Fibroblast of the aortic adventitia (primary cell): Measurements from ENCODE around the gene EEFSEC. TPM values are rescaled to one million over a fixed set of nuclear protein-coding genes. Genes with fewer than 3 reads are reported as not detected.
A peak's percentile ranks its signal among the peaks of the same experiment; 100 is the strongest.

Experiments
- DNase-seq: peaks from one replicate; pipeline ENCODE4 v3.0.0-alpha.2; 2010; ENCODE audit warnings: low read depth
- H3K4me3 ChIP-seq: 2 replicates; pipeline ENCODE4 v1.5.1; 2011; ENCODE audit warnings: low read depth, mild to moderate bottlenecking, control low read depth, low read length, moderate library complexity
- total RNA-seq: library from RNA; depleted of rRNA; stranded (reverse); fragments of >200 nt; gene quantifications from 2 replicates; pipeline ENCODE4 v1.2.3, GENCODE V29; 2012; ENCODE audit warnings: low replicate concordance
- TF ChIP-seq, protein P1 (sequence below): IDR thresholded peaks from 2 replicates; pipeline ENCODE4 v1.5.1; 2011; ENCODE audit warnings: mild to moderate bottlenecking, low read length, control low read depth, inconsistent platforms; ENCODE audit not compliant: insufficient read depth

EEFSEC gene
- total RNA-seq, 1 donor: 8.1 TPM

DNA sequence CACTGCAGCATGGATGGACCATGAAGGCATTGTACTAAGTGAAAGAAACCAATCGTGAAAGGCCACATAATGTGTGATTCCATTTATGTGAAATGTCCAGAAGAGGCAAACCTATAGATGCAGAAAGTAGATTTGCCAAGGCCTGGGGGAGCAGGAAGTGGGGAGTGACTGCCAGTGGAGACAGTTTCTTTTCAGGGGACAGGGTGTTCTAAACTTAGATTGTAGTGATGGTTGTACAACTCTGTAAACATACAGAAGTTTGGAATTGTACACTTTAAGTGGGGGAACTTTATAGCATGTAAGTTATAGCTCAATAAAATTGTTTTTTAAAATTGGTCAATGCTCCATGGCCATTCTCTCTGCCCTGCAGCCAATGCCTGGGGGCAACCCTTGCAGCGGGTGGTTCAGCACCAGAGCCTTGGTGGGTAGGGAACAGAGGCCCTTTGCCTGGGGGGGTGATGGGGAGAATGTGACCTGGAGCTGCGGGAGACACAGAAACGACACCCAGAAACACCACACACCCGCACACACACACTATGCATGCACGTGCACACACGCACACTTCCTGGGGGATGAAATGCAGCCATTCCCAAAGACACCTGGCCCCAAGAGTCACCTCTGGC lies 270.4 kb downstream of the EEFSEC start:
- DNase-seq: no peak
- TF ChIP-seq, protein P1, sequence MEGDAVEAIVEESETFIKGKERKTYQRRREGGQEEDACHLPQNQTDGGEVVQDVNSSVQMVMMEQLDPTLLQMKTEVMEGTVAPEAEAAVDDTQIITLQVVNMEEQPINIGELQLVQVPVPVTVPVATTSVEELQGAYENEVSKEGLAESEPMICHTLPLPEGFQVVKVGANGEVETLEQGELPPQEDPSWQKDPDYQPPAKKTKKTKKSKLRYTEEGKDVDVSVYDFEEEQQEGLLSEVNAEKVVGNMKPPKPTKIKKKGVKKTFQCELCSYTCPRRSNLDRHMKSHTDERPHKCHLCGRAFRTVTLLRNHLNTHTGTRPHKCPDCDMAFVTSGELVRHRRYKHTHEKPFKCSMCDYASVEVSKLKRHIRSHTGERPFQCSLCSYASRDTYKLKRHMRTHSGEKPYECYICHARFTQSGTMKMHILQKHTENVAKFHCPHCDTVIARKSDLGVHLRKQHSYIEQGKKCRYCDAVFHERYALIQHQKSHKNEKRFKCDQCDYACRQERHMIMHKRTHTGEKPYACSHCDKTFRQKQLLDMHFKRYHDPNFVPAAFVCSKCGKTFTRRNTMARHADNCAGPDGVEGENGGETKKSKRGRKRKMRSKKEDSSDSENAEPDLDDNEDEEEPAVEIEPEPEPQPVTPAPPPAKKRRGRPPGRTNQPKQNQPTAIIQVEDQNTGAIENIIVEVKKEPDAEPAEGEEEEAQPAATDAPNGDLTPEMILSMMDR: no peak
- H3K4me3 ChIP-seq: no peak overlapping the region

GRCh38 chr3:128424508-128425069 lies 271.3 kb downstream of the EEFSEC start:
- TF ChIP-seq, protein P1: no peak
- DNase-seq: no peak
- H3K4me3 ChIP-seq: no peak overlapping the region

GRCh38 chr3:128425142-128425845 lies 272.0 kb downstream of the EEFSEC start:
- TF ChIP-seq, protein P1: no peak
- DNase-seq: no peak

GRCh38 chr3:128425846-128426127 lies 272.5 kb downstream of the EEFSEC start:
- DNase-seq: no peak
- TF ChIP-seq, protein P1: no peak
- H3K4me3 ChIP-seq: no peak overlapping the region

More at GRCh38 chr3:128425142-128425845, 272.0 kb downstream of the EEFSEC start:
- no peak overlapping the region for H3K4me3 ChIP-seq

- DNase-seq: peak; percentile 12
- TF ChIP-seq, protein P1: peak; percentile 62
- H3K4me3 ChIP-seq: peak overlapping the region; percentile 45
These were observed 273.0 kb downstream of the EEFSEC start for GRCh38 chr3:128426128-128426921.

- no peak overlapping the region for H3K4me3 ChIP-seq
- TF ChIP-seq, protein P1: no peak
- no peak for DNase-seq
These were observed 274.0 kb downstream of the EEFSEC start for GRCh38 chr3:128427175-128427857.
